GM21423 (cell line): Measurements from ENCODE around the gene CFAP20DC.
"Not testable (repeated sequence)": the region's sequence is repeated elsewhere in the genome, so short reads cannot be mapped to it uniquely, and the experiment has no call there.

ENCODE experiments used
- ATAC-seq: cut with Tn5 transposase; IDR thresholded peaks from one replicate; pipeline ENCODE4 v1.9.1; 2021; ENCODE audit warnings: mild to moderate bottlenecking, moderate library complexity; ENCODE audit not compliant: unreplicated experiment

CFAP20DC gene

GRCh38 chr3:58824285-58824684 is 225.5 kb downstream of the CFAP20DC start:
- no peak for ATAC-seq

- not testable (repeated sequence) for ATAC-seq
Measured at GRCh38 chr3:58806551-58807244, 243.1 kb downstream of the CFAP20DC start.

- no peak for ATAC-seq
Measured at GRCh38 chr3:58804914-58805313, 244.9 kb downstream of the CFAP20DC start.

- no peak for ATAC-seq
Measured at GRCh38 chr3:58801541-58801940, 248.3 kb downstream of the CFAP20DC start.

- no peak for ATAC-seq
Measured at GRCh38 chr3:58800940-58801339, 248.9 kb downstream of the CFAP20DC start.

GRCh38 chr3:58800032-58800431 is 249.8 kb downstream of the CFAP20DC start:
- no peak for ATAC-seq

GRCh38 chr3:58799271-58799670 is 250.6 kb downstream of the CFAP20DC start:
- ATAC-seq, result no peak

GRCh38 chr3:58798312-58798711 is 251.5 kb downstream of the CFAP20DC start:
- no peak for ATAC-seq

GRCh38 chr3:58794750-58795149 is 255.1 kb downstream of the CFAP20DC start:
- ATAC-seq, result no peak

GRCh38 chr3:58793938-58794337 is 255.9 kb downstream of the CFAP20DC start:
- no peak for ATAC-seq

- no peak for ATAC-seq
Measured at GRCh38 chr3:58792921-58793451, 256.8 kb downstream of the CFAP20DC start.

- no peak for ATAC-seq
Measured at GRCh38 chr3:58789385-58789784, 260.4 kb downstream of the CFAP20DC start.

- ATAC-seq, result no peak
Measured at GRCh38 chr3:58784888-58785287, 264.9 kb downstream of the CFAP20DC start.

GRCh38 chr3:58784425-58784824 is 265.4 kb downstream of the CFAP20DC start:
- ATAC-seq, result no peak

GRCh38 chr3:58783845-58784244 is 266.0 kb downstream of the CFAP20DC start:
- no peak for ATAC-seq

- no peak for ATAC-seq
Measured at GRCh38 chr3:58779934-58780333, 269.9 kb downstream of the CFAP20DC start.

GRCh38 chr3:58776231-58776630 is 273.6 kb downstream of the CFAP20DC start:
- no peak for ATAC-seq

- no peak for ATAC-seq
Measured at GRCh38 chr3:58772462-58772861, 277.4 kb downstream of the CFAP20DC start.

GRCh38 chr3:58769065-58769464 is 280.8 kb downstream of the CFAP20DC start:
- no peak for ATAC-seq

- no peak for ATAC-seq
Measured at GRCh38 chr3:58766587-58767282, 283.1 kb downstream of the CFAP20DC start.

- no peak for ATAC-seq
Measured at GRCh38 chr3:58755150-58755549, 294.7 kb downstream of the CFAP20DC start.

GRCh38 chr3:58754074-58754473 is 295.8 kb downstream of the CFAP20DC start:
- peak; percentile 65 for ATAC-seq
